Measurements from ENCODE around the gene DTNB.
"Not testable (repeated sequence)": the region's sequence is repeated elsewhere in the genome, so short reads cannot be mapped to it uniquely, and the experiment has no call there.

Gene DTNB

GRCh38 chr2:25582077-25582830, 91.1 kb downstream of the DTNB start:
- no peak for DNase-seq

- DNase-seq = no peak
Measured at GRCh38 chr2:25576596-25576995, 96.8 kb downstream of the DTNB start.

DNA sequence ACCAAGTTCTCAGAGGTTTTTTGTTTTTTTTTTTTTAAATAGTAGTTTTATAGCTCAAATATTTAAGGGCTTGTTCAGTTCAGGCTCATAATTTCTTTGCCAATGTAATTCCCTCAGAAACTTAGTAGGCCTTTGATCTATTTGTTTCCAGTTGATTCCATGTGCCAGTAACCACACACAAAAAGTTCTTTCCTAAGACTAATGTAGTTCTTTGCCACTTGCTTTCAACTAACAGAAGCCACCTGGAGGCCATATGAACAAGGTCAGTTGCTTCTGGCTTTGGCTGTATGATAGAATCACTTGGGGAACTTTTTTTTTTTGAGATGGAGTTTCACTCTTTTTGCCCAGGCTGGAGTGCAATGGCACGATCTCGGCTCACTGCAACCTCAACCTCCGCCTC, 100.7 kb downstream of the DTNB start:
- DNase-seq = no peak

DNA sequence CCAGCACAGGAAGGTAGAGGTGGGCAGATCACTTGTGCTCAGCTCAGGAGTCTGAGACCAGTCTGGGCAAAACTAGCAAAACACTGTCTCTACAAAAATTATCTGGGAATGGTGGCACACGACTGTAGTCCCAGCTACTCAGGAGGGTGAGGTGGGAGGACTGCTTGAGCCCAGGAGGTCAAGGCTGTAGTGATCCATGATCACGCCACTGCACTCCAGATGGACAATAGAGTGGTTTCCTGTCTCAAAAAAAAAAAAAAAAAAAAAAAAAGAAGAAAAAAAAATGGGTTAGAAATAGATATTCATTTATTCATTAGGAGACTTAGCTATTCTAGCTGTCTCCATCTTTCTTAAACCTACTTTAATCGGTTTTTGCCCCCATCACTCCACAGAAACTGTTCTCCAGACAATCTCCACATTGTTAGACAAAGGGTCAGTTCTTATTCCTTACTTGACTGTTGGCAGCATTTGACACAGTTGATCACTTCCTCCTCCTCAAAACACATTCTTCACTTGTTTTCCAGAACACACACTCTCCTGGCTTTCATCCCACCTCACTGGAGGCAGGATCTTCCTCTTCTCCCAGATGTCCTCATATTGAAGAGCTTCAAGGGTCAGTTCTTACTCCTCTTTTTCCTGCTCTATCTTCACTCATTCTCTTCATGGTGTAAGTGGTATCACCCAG, 103.1 kb downstream of the DTNB start:
- DNase-seq = no peak

GRCh38 chr2:25567406-25567805, 106.0 kb downstream of the DTNB start:
- peak; percentile 52 for DNase-seq

- DNase-seq = no peak
Measured at GRCh38 chr2:25566694-25567093, 106.7 kb downstream of the DTNB start.

- DNase-seq = no peak
Measured at GRCh38 chr2:25566094-25566493, 107.3 kb downstream of the DTNB start.

DNA sequence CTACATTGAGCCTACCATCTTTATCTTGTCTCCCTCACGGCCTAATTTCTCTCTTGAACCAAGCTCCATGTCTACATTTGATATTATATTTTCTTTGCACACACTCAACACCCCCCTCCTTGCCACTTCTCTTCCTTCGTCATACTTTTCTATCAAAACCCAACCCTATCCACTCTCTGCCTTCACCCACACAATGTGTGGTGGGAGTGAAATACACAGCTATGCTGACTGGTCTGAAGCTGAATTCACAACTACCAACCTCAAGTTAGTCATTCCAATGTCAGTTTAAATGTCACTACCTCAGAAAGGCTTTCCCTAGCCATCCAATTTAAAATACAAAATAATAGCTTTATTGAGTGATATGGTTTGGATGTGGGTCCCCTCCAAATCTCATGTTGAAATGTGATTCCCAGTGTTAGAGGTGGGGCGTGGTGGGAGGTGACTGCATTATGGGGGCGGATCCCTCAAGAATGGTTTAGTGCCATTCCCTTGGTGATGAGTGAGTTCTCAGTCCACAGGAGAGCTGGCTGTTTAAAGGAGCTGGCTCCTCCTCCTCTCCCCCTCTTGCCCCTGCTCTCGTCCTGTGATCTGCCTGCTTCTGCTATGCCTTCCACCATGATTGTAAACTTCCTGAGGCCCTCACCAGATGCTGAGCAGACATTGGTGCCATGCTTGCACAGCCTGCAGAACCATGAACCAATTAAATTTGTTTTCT, 112.1 kb downstream of the DTNB start:
- DNase-seq = no peak

DNA sequence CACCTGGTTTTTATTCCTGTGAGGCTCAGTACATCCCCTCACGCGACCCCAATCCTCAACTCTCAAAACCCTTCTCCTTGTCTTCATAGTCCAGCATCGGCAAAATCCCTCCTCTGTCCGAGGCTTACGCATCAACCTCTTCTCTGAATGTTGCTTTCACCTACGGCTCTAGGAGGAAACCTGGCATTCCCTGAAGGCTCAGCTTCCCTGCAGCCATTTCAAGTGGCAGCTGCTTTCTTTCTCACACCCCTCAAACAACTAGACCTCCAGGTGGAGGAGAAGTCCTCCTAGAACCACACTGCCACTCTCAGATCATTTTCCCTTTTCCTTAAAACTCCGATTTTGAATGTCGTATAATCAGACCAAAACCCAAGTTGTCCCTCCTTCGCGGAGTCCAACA, 114.2 kb downstream of the DTNB start:
- DNase-seq = no peak

DNA sequence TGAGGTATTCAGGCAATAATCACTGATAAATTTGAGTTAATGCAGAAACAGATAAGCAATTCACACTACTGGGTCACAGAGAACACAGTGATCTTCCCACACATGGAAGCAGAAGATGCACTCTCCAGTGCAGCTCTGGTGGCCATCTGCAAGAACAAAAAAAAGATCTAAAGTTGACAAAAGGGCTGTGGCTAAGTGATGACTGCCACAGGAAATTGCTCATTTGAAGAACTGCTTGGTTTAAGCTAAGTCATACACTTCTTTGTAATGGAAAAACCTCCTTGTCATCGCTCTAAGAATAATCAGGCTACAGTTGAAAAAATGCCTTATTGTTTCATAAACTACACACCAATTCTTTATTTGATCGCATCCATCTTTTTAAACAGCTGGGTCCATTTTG, 115.1 kb downstream of the DTNB start:
- DNase-seq = peak; percentile 87

GRCh38 chr2:25557179-25558036, 116.0 kb downstream of the DTNB start:
- no peak for DNase-seq

DNA sequence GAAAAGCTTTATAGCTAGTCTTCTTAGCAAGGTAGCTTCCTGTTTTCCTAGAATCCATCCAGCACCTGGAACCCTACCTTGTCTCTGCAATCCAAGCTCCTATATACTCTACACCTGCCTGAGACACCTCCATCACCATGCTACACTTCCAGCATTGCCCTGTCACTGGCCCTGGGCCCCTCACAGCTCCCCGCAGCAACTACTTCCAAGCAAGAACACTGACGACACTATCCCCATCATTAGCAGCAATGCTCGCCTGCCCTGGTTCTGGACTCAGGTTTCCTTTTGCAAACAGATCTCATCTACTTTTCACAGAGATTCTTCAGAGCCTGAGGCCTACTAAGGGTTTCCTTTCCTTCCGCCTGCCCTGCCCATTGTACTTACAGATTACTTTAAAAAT, 121.1 kb downstream of the DTNB start:
- no peak for DNase-seq

GRCh38 chr2:25551316-25551715, 122.1 kb downstream of the DTNB start:
- DNase-seq = no peak

DNA sequence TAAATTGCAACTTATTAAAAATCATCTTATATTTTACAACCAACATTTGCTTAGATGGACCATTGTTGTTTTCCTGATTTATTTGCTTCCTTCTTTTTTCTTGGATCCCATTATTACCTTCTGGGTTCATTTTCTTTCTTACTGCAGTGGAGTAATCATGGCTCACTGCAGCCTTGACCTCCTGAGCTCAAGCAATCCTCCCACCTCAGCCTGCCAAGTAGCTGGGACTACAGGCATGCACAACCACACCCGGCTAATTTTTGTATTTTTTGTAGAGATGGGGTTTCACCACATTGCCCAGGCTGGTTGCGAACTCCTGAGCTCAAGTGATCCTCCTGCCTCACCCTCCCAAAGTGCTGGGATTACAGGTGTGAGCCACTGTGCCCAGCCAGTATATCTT, 123.8 kb downstream of the DTNB start:
- DNase-seq = not testable (repeated sequence)

DNA sequence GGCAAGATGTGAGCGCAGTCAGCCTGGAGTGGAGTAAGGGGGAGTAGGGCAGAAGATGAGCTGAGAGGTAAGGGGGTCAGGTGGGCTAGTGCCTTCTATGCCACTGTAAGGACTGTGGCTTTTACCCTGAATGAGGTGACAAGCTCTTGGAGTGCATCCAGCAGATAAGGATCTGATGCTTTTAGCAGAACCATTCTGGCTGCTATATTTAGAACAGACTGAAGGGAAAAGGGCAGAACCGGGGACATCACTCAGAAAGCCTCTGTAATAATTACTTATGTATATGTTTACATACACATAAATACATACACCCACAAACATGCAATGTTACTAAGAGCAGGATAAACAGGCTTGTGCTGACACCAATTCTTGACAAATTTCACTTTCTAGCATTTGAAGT, 124.8 kb downstream of the DTNB start:
- DNase-seq = no peak

DNA sequence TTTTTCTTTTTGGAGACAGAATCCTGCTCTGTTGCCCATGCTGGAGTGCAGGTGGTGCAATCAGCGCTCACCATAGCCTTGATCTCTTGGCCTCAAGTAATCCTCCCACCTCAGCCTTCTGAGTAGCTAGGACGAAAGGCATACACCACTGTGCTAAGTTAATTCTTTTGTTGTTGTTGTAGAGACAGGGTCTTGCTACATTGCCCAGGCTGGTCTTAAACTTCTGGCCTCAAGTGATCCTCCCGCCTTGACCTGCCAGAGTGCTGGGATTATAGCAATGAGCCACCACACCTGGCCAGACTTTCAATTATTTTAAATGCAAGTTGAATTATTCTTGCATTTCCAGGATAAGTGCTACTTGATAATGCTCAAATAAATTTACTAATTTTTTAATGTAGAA, 126.5 kb downstream of the DTNB start:
- no peak for DNase-seq

- no peak for DNase-seq
Measured at GRCh38 chr2:25545899-25546298, 127.5 kb downstream of the DTNB start.

- DNase-seq = no peak
Measured at GRCh38 chr2:25544445-25544844, 128.9 kb downstream of the DTNB start.

- DNase-seq = no peak
Measured at GRCh38 chr2:25543939-25544338, 129.4 kb downstream of the DTNB start.

GRCh38 chr2:25541378-25541777, 132.0 kb downstream of the DTNB start:
- DNase-seq = no peak

DNA sequence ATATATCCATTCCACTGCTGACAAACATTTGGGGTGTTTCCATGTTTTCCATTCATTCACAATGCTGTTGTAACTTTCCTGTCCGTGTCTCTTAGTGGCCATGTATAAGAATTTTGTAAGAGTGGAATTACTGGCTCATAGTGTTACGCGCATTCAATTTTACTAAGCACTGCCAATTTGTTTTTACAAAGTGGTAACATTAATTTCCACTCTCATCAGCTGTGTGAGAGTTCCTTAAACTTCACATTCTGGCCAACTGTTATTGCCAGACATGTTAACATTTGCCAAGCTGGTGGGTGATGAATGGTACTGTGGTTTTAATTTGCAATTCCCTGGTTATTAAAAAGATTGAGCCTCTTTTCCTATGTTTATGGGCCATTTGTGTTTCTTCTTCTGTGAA, 134.2 kb downstream of the DTNB start:
- no peak for DNase-seq

- no peak for DNase-seq
Measured at GRCh38 chr2:25537526-25537925, 135.9 kb downstream of the DTNB start.
